ENCODE measurements around the gene USP3. TPM values are rescaled to one million over a fixed set of nuclear protein-coding genes. Genes with fewer than 3 reads are reported as not detected.

The USP3 gene
- total and polyA plus RNA-seq, 9 of the 15 experiments (the other 6 are each of a cell fraction or from before 2014, with no cell fraction given): 17.3 to 54.3 (median 34.8) TPM

- TF ChIP-seq PCBP1 (IDR thresholded peaks at IDR 0.05; ENCODE audit: low read depth, low read length, poor library complexity, severe bottlenecking) (no peak), SP2 (IDR thresholded peaks at IDR 0.05; ENCODE audit: extremely low read depth, low read depth, low read length, poor library complexity, severe bottlenecking) (no peak), LCOR (CRISPR knock-in tag; IDR thresholded peaks at IDR 0.05) (0 out of 2 replicates have a peak, but pooled peaks have one; percentile 20), SNIP1 (IDR thresholded peaks at IDR 0.05; ENCODE audit: low read depth) (no peak), ZKSCAN3 (CRISPR knock-in tag; IDR thresholded peaks at IDR 0.05) (no peak), FOXJ3 (CRISPR knock-in tag; IDR thresholded peaks at IDR 0.05) (no peak), MTA3 (IDR thresholded peaks at IDR 0.05; ENCODE audit: borderline replicate concordance) (peak; percentile 86), GABPB1 (CRISPR knock-in tag; IDR thresholded peaks at IDR 0.05) (no peak), NR4A1 (CRISPR knock-in tag; IDR thresholded peaks at IDR 0.05) (0 out of 2 replicates have a peak, but pooled peaks have one; percentile 4), NR4A1 (tag; IDR thresholded peaks at IDR 0.05) (no peak), ZNF584 (CRISPR knock-in tag; IDR thresholded peaks at IDR 0.05; ENCODE audit: low read depth) (no peak; the same call in 1 of the 2 replicates), HDGF (IDR thresholded peaks at IDR 0.05) (no peak), FOS (IDR thresholded peaks at IDR 0.05; ENCODE audit: extremely low read depth, insufficient read length) (peak; percentile 38), MYBL2 (IDR thresholded peaks at IDR 0.05; ENCODE audit: low read depth) (no peak), MYBL2 (CRISPR knock-in tag; IDR thresholded peaks at IDR 0.05; ENCODE audit: borderline replicate concordance) (no peak), TEAD4 (IDR thresholded peaks at IDR 0.05; ENCODE audit: low read length) (0 out of 2 replicates have a peak, but pooled peaks have one; percentile 32), TEAD4 (CRISPR knock-in tag; IDR thresholded peaks at IDR 0.05; ENCODE audit: borderline replicate concordance) (0 out of 2 replicates have a peak, but pooled peaks have one; percentile 53), RCOR1 (IDR thresholded peaks at IDR 0.05; ENCODE audit: borderline replicate concordance in 1 of 2, low read depth in 2 of 2, low read length in 2 of 2) (peak in 1 of 2 experiments; percentile 83; a peak in 2 of 4 replicates), GMEB1 (CRISPR knock-in tag; IDR thresholded peaks at IDR 0.05) (no peak), SMAD3 (CRISPR knock-in tag; conservative IDR thresholded peaks at IDR 0.05) (no peak), ATF1 (CRISPR knock-in tag; IDR thresholded peaks at IDR 0.05) (no peak), ATF1 (tag; IDR thresholded peaks at IDR 0.05) (peak; percentile 82), DMBX1 (CRISPR knock-in tag; IDR thresholded peaks at IDR 0.05; ENCODE audit: borderline replicate concordance) (peak; percentile 67; the same call in 1 of the 2 replicates), JUNB (CRISPR knock-in tag; conservative IDR thresholded peaks at IDR 0.05) (peak; percentile 19; the same call in 1 of the 2 replicates), EGR1 (conservative IDR thresholded peaks at IDR 0.05) (peak; percentile 98), CREB1 (IDR thresholded peaks at IDR 0.05) (peak; percentile 60), CREB1 (CRISPR knock-in tag; IDR thresholded peaks at IDR 0.05) (peak; percentile 6; the same call in 1 of the 2 replicates), NONO (IDR thresholded peaks at IDR 0.05; ENCODE audit: low read depth in 2 of 2, low read length in 1 of 2) (no peak), ZNF830 (CRISPR knock-in tag; IDR thresholded peaks at IDR 0.05) (0 out of 2 replicates have a peak, but pooled peaks have one; percentile 73), RBM25 (IDR thresholded peaks at IDR 0.05; ENCODE audit: low read depth, low read length, severe bottlenecking) (no peak), ZC3H4 (CRISPR knock-in tag; IDR thresholded peaks at IDR 0.05; ENCODE audit: borderline replicate concordance) (peak; percentile 96), HDAC3 (IDR thresholded peaks at IDR 0.05; ENCODE audit: borderline replicate concordance, partially characterized antibody) (no peak)
Measured at GRCh38 chr15:63503739-63504246, 600 bp upstream of the USP3 start (continued).

All from K562 (cell line).